ENCODE results near the gene OTUD3.
"Not testable (repeated sequence)": the region's sequence is repeated elsewhere in the genome, so short reads cannot be mapped to it uniquely, and the experiment has no call there.

OTUD3 gene

GRCh38 chr1:19925342-19926070, 43.3 kb downstream of the OTUD3 start:
- H3F3A ChIP-seq (ENCODE audit: low read depth) = no peaks in the 10 kb centered on the region
- H4K20me1 ChIP-seq (ENCODE audit: insufficient read depth, low read length, poor library complexity, severe bottlenecking) = no peaks in the 10 kb centered on the region
- no peaks in the 10 kb centered on the region for H3K27me3 ChIP-seq (ENCODE audit: insufficient read depth, low read length, poor library complexity, severe bottlenecking)
- H3K9me3 ChIP-seq (ENCODE audit: insufficient read depth, low read depth, low read length) = no peaks in the 10 kb centered on the region
- H3K79me2 ChIP-seq (ENCODE audit: insufficient read depth, low read length) = no peaks in the 10 kb centered on the region
- no peaks in the 10 kb centered on the region for H3K9me2 ChIP-seq (replicated peaks; ENCODE audit: low read depth, low read length)
- H3K4me2 ChIP-seq (ENCODE audit: low read depth, low read length, poor library complexity, severe bottlenecking) = no peak overlapping the region
- H3K4me1 ChIP-seq (ENCODE audit: insufficient read depth, low read length, poor library complexity, severe bottlenecking) = no peaks in the 10 kb centered on the region
- H3K36me3 ChIP-seq (ENCODE audit: insufficient read depth, low read length) = no peaks in the 10 kb centered on the region
- no peak for TF ChIP-seq EZH2phosphoT487 (IDR thresholded peaks at IDR 0.05; ENCODE audit: borderline replicate concordance)
- no peak for TF ChIP-seq CTCF (conservative IDR thresholded peaks at IDR 0.05; ENCODE audit: low read length)
- H2AFZ ChIP-seq (ENCODE audit: low read length) = no peak overlapping the region
- H3K9ac ChIP-seq (ENCODE audit: low read depth, low read length, poor library complexity, severe bottlenecking) = no peak overlapping the region
- no peak overlapping the region for H3K4me3 ChIP-seq (ENCODE audit: low read length, poor library complexity, severe bottlenecking)

- H4K20me1 ChIP-seq (ENCODE audit: insufficient read depth, low read length, poor library complexity, severe bottlenecking) = no peaks in the 10 kb centered on the region
- no peak overlapping the region for H3K9ac ChIP-seq (ENCODE audit: low read depth, low read length, poor library complexity, severe bottlenecking)
- no peaks in the 10 kb centered on the region for H3K79me2 ChIP-seq (ENCODE audit: insufficient read depth, low read length)
- H3K4me2 ChIP-seq (ENCODE audit: low read depth, low read length, poor library complexity, severe bottlenecking) = no peak overlapping the region
- no peaks in the 10 kb centered on the region for H3K9me2 ChIP-seq (replicated peaks; ENCODE audit: low read depth, low read length)
- H3F3A ChIP-seq (ENCODE audit: low read depth) = no peaks in the 10 kb centered on the region
- TF ChIP-seq EZH2phosphoT487 (IDR thresholded peaks at IDR 0.05; ENCODE audit: borderline replicate concordance) (no peak), CTCF (conservative IDR thresholded peaks at IDR 0.05; ENCODE audit: low read length) (no peak)
- no peaks in the 10 kb centered on the region for H3K36me3 ChIP-seq (ENCODE audit: insufficient read depth, low read length)
- H3K4me3 ChIP-seq (ENCODE audit: low read length, poor library complexity, severe bottlenecking) = no peak overlapping the region
- no peak overlapping the region for H2AFZ ChIP-seq (ENCODE audit: low read length)
- H3K27me3 ChIP-seq (ENCODE audit: insufficient read depth, low read length, poor library complexity, severe bottlenecking) = no peaks in the 10 kb centered on the region
- H3K4me1 ChIP-seq (ENCODE audit: insufficient read depth, low read length, poor library complexity, severe bottlenecking) = no peaks in the 10 kb centered on the region
- peaks cover under 1% of the 10 kb centered on the region; the same call in 1 of the 2 replicates for H3K9me3 ChIP-seq (ENCODE audit: insufficient read depth, low read depth, low read length)
Observed at GRCh38 chr1:19926296-19927129, 44.3 kb downstream of the OTUD3 start.

- not testable (repeated sequence) for H4K20me1 ChIP-seq (ENCODE audit: insufficient read depth, low read length, poor library complexity, severe bottlenecking); H3F3A ChIP-seq (ENCODE audit: low read depth); H3K4me1 ChIP-seq (ENCODE audit: insufficient read depth, low read length, poor library complexity, severe bottlenecking); H3K9me3 ChIP-seq (ENCODE audit: insufficient read depth, low read depth, low read length); H3K4me2 ChIP-seq (ENCODE audit: low read depth, low read length, poor library complexity, severe bottlenecking); H2AFZ ChIP-seq (ENCODE audit: low read length); H3K9me2 ChIP-seq (replicated peaks; ENCODE audit: low read depth, low read length); H3K9ac ChIP-seq (ENCODE audit: low read depth, low read length, poor library complexity, severe bottlenecking); H3K79me2 ChIP-seq (ENCODE audit: insufficient read depth, low read length); H3K4me3 ChIP-seq (ENCODE audit: low read length, poor library complexity, severe bottlenecking); H3K27me3 ChIP-seq (ENCODE audit: insufficient read depth, low read length, poor library complexity, severe bottlenecking); H3K36me3 ChIP-seq (ENCODE audit: insufficient read depth, low read length)
Observed at GRCh38 chr1:19927130-19927421, 44.9 kb downstream of the OTUD3 start.

Data from Loucy (cell line).